ENCODE data around the gene PAXX.

DNA sequence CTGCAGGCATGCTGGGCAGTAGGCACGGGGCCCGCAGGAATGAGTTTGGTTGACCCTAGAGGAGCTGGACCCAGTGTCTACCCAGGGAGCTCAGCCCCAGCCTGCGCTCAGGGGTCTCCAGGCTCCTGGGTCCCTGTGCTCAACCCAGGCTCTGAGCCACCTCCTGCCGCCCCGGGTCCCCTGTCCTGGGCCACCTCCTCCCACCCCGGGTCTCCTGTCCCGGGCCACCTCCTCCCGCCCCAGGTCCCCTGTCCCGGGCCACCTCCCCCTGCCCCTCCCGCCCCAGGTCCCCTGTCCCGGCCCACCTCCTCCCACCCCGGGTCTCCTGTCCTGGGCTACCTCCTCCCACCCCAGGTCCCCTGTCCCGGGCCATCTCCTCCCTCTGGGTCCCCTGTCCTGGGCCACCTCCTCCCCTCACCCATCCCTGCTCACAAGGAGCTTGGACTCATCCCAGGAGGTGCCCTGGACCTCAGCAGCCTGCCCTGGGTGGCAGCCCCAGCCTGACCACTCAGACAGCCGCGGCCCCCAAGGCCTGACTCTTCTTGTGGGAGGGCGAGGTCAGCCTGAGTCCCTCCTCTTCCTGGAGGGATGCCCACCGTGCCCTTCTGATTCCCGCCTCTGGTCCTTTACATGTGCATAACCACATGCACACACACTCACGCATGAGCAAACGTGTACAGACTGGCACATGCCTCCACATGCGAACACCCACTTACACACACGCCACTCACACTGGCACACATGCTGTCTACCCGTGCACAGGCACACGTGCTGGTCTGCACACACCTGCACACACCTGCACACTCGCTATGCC, 37.7 kb upstream of the PAXX start:
- TF ChIP-seq, protein P1, sequence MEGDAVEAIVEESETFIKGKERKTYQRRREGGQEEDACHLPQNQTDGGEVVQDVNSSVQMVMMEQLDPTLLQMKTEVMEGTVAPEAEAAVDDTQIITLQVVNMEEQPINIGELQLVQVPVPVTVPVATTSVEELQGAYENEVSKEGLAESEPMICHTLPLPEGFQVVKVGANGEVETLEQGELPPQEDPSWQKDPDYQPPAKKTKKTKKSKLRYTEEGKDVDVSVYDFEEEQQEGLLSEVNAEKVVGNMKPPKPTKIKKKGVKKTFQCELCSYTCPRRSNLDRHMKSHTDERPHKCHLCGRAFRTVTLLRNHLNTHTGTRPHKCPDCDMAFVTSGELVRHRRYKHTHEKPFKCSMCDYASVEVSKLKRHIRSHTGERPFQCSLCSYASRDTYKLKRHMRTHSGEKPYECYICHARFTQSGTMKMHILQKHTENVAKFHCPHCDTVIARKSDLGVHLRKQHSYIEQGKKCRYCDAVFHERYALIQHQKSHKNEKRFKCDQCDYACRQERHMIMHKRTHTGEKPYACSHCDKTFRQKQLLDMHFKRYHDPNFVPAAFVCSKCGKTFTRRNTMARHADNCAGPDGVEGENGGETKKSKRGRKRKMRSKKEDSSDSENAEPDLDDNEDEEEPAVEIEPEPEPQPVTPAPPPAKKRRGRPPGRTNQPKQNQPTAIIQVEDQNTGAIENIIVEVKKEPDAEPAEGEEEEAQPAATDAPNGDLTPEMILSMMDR (conservative IDR thresholded peaks at IDR 0.05 in 1 of 2, IDR thresholded peaks at IDR 0.05 in 1 of 2; ENCODE audit: low read depth in 1 of 2, low read length in 2 of 2), result no peak
- TF ChIP-seq EZH2 (IDR thresholded peaks at IDR 0.05; ENCODE audit: low read length, missing control alignments), result no peak
